ENCODE results near the gene FAM241A. TPM values are rescaled to one million over a fixed set of nuclear protein-coding genes. Genes with fewer than 3 reads are reported as not detected.

The FAM241A gene
- total and polyA plus RNA-seq, 2 donors (not counting 1 experiment from before 2014, with no cell fraction given) = 0.43 to 0.79 TPM

DNA sequence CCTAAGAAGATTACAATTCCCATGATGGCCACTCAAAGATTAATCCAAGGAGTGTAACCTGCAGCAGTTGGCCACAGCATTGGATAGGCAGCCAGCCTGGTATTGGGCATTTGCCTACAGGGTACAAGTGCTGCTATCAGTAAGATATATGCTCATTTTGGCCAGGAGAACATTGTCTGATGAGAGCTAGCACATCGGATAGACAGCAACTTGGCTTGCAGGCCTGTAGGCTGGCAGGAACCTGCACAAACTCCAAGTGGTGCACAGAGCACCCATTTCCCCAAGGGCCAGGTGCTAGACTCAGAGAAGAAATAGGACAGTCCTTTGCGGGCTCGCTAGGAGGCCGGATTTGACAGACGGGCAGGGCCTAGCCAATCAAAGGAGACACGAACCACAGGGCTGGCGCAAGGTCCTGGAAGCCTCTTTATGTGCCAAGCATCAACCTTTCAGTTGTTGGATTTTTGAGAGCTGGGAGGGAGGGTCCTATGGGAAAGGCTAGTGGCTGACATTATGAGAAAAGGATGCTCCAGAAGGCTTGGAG, 74.6 kb downstream of the FAM241A start:
- Histone ChIP-seq H3K79me2 (ENCODE audit: control insufficient read depth, insufficient read depth, low read length) (no peaks in the 10 kb centered on the region), H3K4me2 (replicated peaks; ENCODE audit: low read depth, low read length, poor library complexity, severe bottlenecking) (no peak overlapping the region), H3K4me1 (ENCODE audit: control insufficient read depth in 2 of 2, insufficient read depth in 2 of 2, low read length in 2 of 2) (no peaks in the 10 kb centered on the region), H3K27ac (ENCODE audit: low read length in 2 of 2) (no peak overlapping the region), H2AFZ (ENCODE audit: insufficient read depth, low read depth, low read length, poor library complexity, severe bottlenecking) (no peak overlapping the region), H3K9ac (ENCODE audit: low read length) (no peak overlapping the region), H3K9me3 (ENCODE audit: control extremely low read depth in 1 of 3, control insufficient read depth in 2 of 3, insufficient read depth in 1 of 3, low read length in 2 of 3) (peaks cover 0 to 4% (median 0%) of the 10 kb centered on the region in 3 donors), H4K20me1 (ENCODE audit: control insufficient read depth, insufficient read depth, low read length, poor library complexity, severe bottlenecking) (no peaks in the 10 kb centered on the region), H3K36me3 (replicated peaks in 1 of 2; ENCODE audit: control extremely low read depth in 1 of 2, control insufficient read depth in 1 of 2, extremely low read depth in 1 of 2, insufficient read depth in 2 of 2, low read length in 1 of 2) (no peaks in the 10 kb centered on the region), H3K27me3 (replicated peaks in 1 of 4; ENCODE audit: control extremely low read depth in 1 of 4, control insufficient read depth in 3 of 4, insufficient read depth in 4 of 4, low read length in 3 of 4) (no peaks in the 10 kb centered on the region), H3K4me3 (ENCODE audit: control extremely low read depth in 1 of 5, extremely low read depth in 1 of 5, insufficient read depth in 1 of 5, low read depth in 2 of 5, low read length in 4 of 5) (no peak overlapping the region)
- no peak for DNase-seq
- WGBS (ENCODE audit: insufficient coverage) = 97% methylated on average over 7 of the region's 7 CpGs
- no peak overlapping the region for H3K4me3 Mint-ChIP-seq
- no peak for ATAC-seq (ENCODE audit: low read depth)
- H3K9me3 Mint-ChIP-seq (ENCODE audit: insufficient read depth) = peaks cover 2% of the 10 kb centered on the region
- ChIA-PET CTCF (interaction anchor here (0.7 to 9.2 kb wide), 3 partner anchors 10 to 304 kb away, joined by 3 to 105 read pairs (median 3); partner anchors contain the start of gene AP1AR), POLR2A (interaction anchor here (0.7 kb wide), 1 partner anchor 131 kb away, joined by 5 read pairs; no protein-coding TSS in a partner anchor)
- intact Hi-C loops (cut with micrococcal nuclease) = loop anchor here (10.0 kb wide), 1 partner anchor 545 kb away; no protein-coding TSS in a partner anchor
- no peaks in the 10 kb centered on the region for H3K27me3 Mint-ChIP-seq
- TF ChIP-seq EZH2 (IDR thresholded peaks at IDR 0.05; ENCODE audit: borderline replicate concordance, insufficient read depth, low read depth, low read length, poor library complexity, severe bottlenecking) = no peak
- TF ChIP-seq, protein P1, sequence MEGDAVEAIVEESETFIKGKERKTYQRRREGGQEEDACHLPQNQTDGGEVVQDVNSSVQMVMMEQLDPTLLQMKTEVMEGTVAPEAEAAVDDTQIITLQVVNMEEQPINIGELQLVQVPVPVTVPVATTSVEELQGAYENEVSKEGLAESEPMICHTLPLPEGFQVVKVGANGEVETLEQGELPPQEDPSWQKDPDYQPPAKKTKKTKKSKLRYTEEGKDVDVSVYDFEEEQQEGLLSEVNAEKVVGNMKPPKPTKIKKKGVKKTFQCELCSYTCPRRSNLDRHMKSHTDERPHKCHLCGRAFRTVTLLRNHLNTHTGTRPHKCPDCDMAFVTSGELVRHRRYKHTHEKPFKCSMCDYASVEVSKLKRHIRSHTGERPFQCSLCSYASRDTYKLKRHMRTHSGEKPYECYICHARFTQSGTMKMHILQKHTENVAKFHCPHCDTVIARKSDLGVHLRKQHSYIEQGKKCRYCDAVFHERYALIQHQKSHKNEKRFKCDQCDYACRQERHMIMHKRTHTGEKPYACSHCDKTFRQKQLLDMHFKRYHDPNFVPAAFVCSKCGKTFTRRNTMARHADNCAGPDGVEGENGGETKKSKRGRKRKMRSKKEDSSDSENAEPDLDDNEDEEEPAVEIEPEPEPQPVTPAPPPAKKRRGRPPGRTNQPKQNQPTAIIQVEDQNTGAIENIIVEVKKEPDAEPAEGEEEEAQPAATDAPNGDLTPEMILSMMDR (IDR thresholded peaks at IDR 0.05) = no peak
- H3K4me1 Mint-ChIP-seq = no peaks in the 10 kb centered on the region
- H3K27ac Mint-ChIP-seq = no peak overlapping the region

DNA sequence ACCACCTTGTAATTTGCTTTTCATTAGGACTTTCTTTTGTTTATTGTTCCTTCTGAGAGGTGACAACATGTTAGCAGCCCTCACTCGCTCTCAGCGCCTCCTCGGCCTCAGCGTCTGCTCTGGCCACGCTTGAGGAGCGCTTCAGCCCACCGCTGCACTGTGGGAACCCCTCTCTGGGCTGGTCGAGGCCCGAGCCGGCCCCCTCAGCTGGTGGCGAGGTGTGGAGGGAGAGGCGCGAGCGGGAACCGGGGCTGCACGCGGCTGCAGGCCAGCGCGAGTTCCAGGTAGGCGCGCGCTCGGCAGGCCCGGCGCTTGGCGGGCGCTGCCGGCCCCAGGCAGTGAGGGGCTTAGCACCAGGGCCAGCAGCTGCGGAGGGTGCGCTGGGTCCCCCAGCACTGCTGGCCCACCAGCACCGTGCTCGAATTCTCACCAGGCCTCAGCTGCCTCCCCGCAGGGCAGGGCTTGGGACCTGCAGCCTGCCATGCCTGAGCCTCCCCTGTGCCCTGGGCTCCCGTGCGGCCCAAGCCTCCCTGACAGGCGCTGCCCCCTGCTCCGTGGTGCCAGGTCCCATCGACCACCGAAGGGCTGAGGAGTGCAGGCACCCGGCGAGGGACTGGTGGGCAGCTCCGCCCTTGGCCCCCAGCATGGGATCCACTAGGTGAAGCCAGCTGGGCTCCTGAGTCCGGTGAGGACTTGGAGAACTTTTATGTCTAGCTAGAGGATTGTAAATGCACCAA, 77.1 kb downstream of the FAM241A start:
- no peak overlapping the region for H3K9ac ChIP-seq (ENCODE audit: low read length)
- intact Hi-C loops (cut with micrococcal nuclease) = no loop called here
- H3K4me1 ChIP-seq (ENCODE audit: control insufficient read depth in 2 of 2, insufficient read depth in 2 of 2, low read length in 2 of 2) = no peaks in the 10 kb centered on the region
- peaks cover 2% of the 10 kb centered on the region for H3K9me3 Mint-ChIP-seq (ENCODE audit: insufficient read depth)
- no peak overlapping the region for H3K27ac Mint-ChIP-seq
- DNase-seq = no peak
- H3K36me3 ChIP-seq (replicated peaks in 1 of 2; ENCODE audit: control extremely low read depth in 1 of 2, control insufficient read depth in 1 of 2, extremely low read depth in 1 of 2, insufficient read depth in 2 of 2, low read length in 1 of 2) = no peaks in the 10 kb centered on the region
- peaks cover 0 to 4% (median 0%) of the 10 kb centered on the region in 3 donors for H3K9me3 ChIP-seq (ENCODE audit: control extremely low read depth in 1 of 3, control insufficient read depth in 2 of 3, insufficient read depth in 1 of 3, low read length in 2 of 3)
- H3K4me3 Mint-ChIP-seq = no peak overlapping the region
- ChIA-PET CTCF (interaction anchor here (1.4 to 1.7 kb wide), 2 partner anchors 8 to 12 kb away, joined by 7 to 8 read pairs; no protein-coding TSS in a partner anchor), POLR2A (no interaction called here)
- TF ChIP-seq, protein P1 (IDR thresholded peaks at IDR 0.05) = no peak
- no peak for TF ChIP-seq EZH2 (IDR thresholded peaks at IDR 0.05; ENCODE audit: borderline replicate concordance, insufficient read depth, low read depth, low read length, poor library complexity, severe bottlenecking)
- ATAC-seq (ENCODE audit: low read depth) = no peak
- H3K4me1 Mint-ChIP-seq = no peaks in the 10 kb centered on the region
- no peaks in the 10 kb centered on the region for H3K79me2 ChIP-seq (ENCODE audit: control insufficient read depth, insufficient read depth, low read length)
- H3K27me3 ChIP-seq (replicated peaks in 1 of 4; ENCODE audit: control extremely low read depth in 1 of 4, control insufficient read depth in 3 of 4, insufficient read depth in 4 of 4, low read length in 3 of 4) = no peaks in the 10 kb centered on the region
- no peak overlapping the region for H2AFZ ChIP-seq (ENCODE audit: insufficient read depth, low read depth, low read length, poor library complexity, severe bottlenecking)
- peaks cover 8% of the 10 kb centered on the region for H3K27me3 Mint-ChIP-seq
- H3K4me3 ChIP-seq (ENCODE audit: control extremely low read depth in 1 of 5, extremely low read depth in 1 of 5, insufficient read depth in 1 of 5, low read depth in 2 of 5, low read length in 4 of 5) = no peak overlapping the region
- no peak overlapping the region for H3K27ac ChIP-seq (ENCODE audit: low read length in 2 of 2)
- H4K20me1 ChIP-seq (ENCODE audit: control insufficient read depth, insufficient read depth, low read length, poor library complexity, severe bottlenecking) = no peaks in the 10 kb centered on the region
- H3K4me2 ChIP-seq (replicated peaks; ENCODE audit: low read depth, low read length, poor library complexity, severe bottlenecking) = no peak overlapping the region
- 98% methylated on average over 42 of the region's 43 CpGs for WGBS (ENCODE audit: insufficient coverage)

All from B cell (primary cell).